ENCODE data around the gene PRKAG2. TPM values are rescaled to one million over a fixed set of nuclear protein-coding genes. Genes with fewer than 3 reads are reported as not detected.
"Not testable (repeated sequence)": the region's sequence is repeated elsewhere in the genome, so short reads cannot be mapped to it uniquely, and the experiment has no call there.

Gene PRKAG2
- total and polyA plus RNA-seq, 5 experiments from 2014 or later: 29.5 to 63.5 (median 34.1) TPM

GRCh38 chr7:151850491-151851124, 26.3 kb downstream of the PRKAG2 start:
- ATAC-seq (no peak), DNase-seq (peak in 1 of 10 donors; percentile 10)
- POLR2A ChIA-PET: interaction anchor here (0.6 to 2.3 kb wide), 2 partner anchors 16 to 26 kb away, joined by 7 to 16 read pairs; partner anchors contain the start of gene PRKAG2
- Mint-ChIP-seq H3K4me3 (peak overlapping the region in 9 of 10 donors; percentile 19 to 74 (median 60)), H3K9me3 (no peaks in the 10 kb centered on the region), H3K36me3 (peaks cover 0 to 7% (median 0%) of the 10 kb centered on the region in 3 donors), H3K4me1 (peaks cover 18 to 47% (median 38%) of the 10 kb centered on the region in 4 donors), H3K27ac (peak overlapping the region in 6 of 10 donors; percentile 48 to 79 (median 74)), H3K27me3 (no peaks in the 10 kb centered on the region)

GRCh38 chr7:151849879-151850260, 27.0 kb downstream of the PRKAG2 start:
- DNase-seq (no peak), ATAC-seq (no peak)
- Mint-ChIP-seq H3K4me3 (no peak overlapping the region), H3K27me3 (no peaks in the 10 kb centered on the region), H3K27ac (peak overlapping the region in 1 of 10 donors; percentile 28), H3K36me3 (peaks cover 0 to 7% (median 0%) of the 10 kb centered on the region in 3 donors), H3K4me1 (peaks cover 20 to 48% (median 37%) of the 10 kb centered on the region in 4 donors), H3K9me3 (no peaks in the 10 kb centered on the region)
- POLR2A ChIA-PET: no interaction called here

- Mint-ChIP-seq H3K4me1 (peaks cover 20 to 45% (median 37%) of the 10 kb centered on the region in 4 donors), H3K36me3 (peaks cover 0 to 8% (median 0%) of the 10 kb centered on the region in 3 donors), H3K9me3 (no peaks in the 10 kb centered on the region), H3K27me3 (no peaks in the 10 kb centered on the region), H3K4me3 (no peak overlapping the region), H3K27ac (peak overlapping the region in 2 of 10 donors; percentile 28 to 77)
- POLR2A ChIA-PET: no interaction called here
- DNase-seq: no peak
- ATAC-seq: no peak
These were observed 27.7 kb downstream of the PRKAG2 start for GRCh38 chr7:151849008-151849878.

- Mint-ChIP-seq H3K4me3 (no peak overlapping the region), H3K36me3 (peaks cover 0 to 12% (median 0%) of the 10 kb centered on the region in 3 donors), H3K9me3 (no peaks in the 10 kb centered on the region), H3K4me1 (peaks cover 15 to 31% (median 24%) of the 10 kb centered on the region in 4 donors), H3K27ac (no peak overlapping the region), H3K27me3 (no peaks in the 10 kb centered on the region)
- ATAC-seq: no peak
- POLR2A ChIA-PET: no interaction called here
- no peak for DNase-seq
These were observed 29.2 kb downstream of the PRKAG2 start for GRCh38 chr7:151847681-151848081.

- H3K27ac Mint-ChIP-seq: no peak overlapping the region
- no peak overlapping the region for H3K4me3 Mint-ChIP-seq
- H3K36me3 Mint-ChIP-seq: peaks cover 0 to 12% (median 0%) of the 10 kb centered on the region in 3 donors
- H3K27me3 Mint-ChIP-seq: no peaks in the 10 kb centered on the region
- no peaks in the 10 kb centered on the region for H3K9me3 Mint-ChIP-seq
- no peak for DNase-seq
- no peak for ATAC-seq
- peaks cover 14 to 25% (median 19%) of the 10 kb centered on the region in 4 donors for H3K4me1 Mint-ChIP-seq
- POLR2A ChIA-PET: no interaction called here
These were observed 29.8 kb downstream of the PRKAG2 start for GRCh38 chr7:151847136-151847535.

GRCh38 chr7:151845412-151846205, 31.3 kb downstream of the PRKAG2 start:
- H3K36me3 Mint-ChIP-seq: peaks cover 0 to 12% (median 0%) of the 10 kb centered on the region in 3 donors
- POLR2A ChIA-PET: interaction anchor here (0.6 kb wide), 1 partner anchor 332 kb away, joined by 6 read pairs; no protein-coding TSS in a partner anchor

GRCh38 chr7:151844825-151845200, 32.1 kb downstream of the PRKAG2 start:
- H3K27ac Mint-ChIP-seq: peak overlapping the region in 1 of 10 donors; percentile 75
- POLR2A ChIA-PET: no interaction called here

More at GRCh38 chr7:151845412-151846205, 31.3 kb downstream of the PRKAG2 start:
- ATAC-seq (no peak), DNase-seq (no peak)
- Mint-ChIP-seq H3K4me3 (no peak overlapping the region), H3K27ac (peak overlapping the region in 2 of 10 donors; percentile 18 to 40), H3K4me1 (peaks cover under 1 to 11% (median 8%) of the 10 kb centered on the region in 4 donors), H3K9me3 (no peaks in the 10 kb centered on the region), H3K27me3 (no peaks in the 10 kb centered on the region)

GRCh38 chr7:151844071-151844824, 32.7 kb downstream of the PRKAG2 start:
- ATAC-seq (no peak), DNase-seq (no peak)
- POLR2A ChIA-PET: no interaction called here
- no peaks in the 10 kb centered on the region for H3K27me3 Mint-ChIP-seq
- H3K36me3 Mint-ChIP-seq: peaks cover 0 to 9% (median 0%) of the 10 kb centered on the region in 3 donors
- no peak overlapping the region for H3K4me3 Mint-ChIP-seq
- H3K9me3 Mint-ChIP-seq: no peaks in the 10 kb centered on the region
- peak overlapping the region in 2 of 10 donors; percentile 18 to 73 for H3K27ac Mint-ChIP-seq
- H3K4me1 Mint-ChIP-seq: peaks cover 8 to 19% (median 14%) of the 10 kb centered on the region in 4 donors

More at GRCh38 chr7:151844825-151845200, 32.1 kb downstream of the PRKAG2 start:
- Mint-ChIP-seq H3K36me3 (peaks cover 0 to 12% (median 0%) of the 10 kb centered on the region in 3 donors), H3K4me3 (no peak overlapping the region), H3K4me1 (peaks cover 2 to 14% (median 9%) of the 10 kb centered on the region in 4 donors), H3K9me3 (no peaks in the 10 kb centered on the region), H3K27me3 (no peaks in the 10 kb centered on the region)
- DNase-seq (no peak), ATAC-seq (no peak)

GRCh38 chr7:151843181-151843580, 33.7 kb downstream of the PRKAG2 start:
- Mint-ChIP-seq H3K4me1 (peaks cover 10 to 26% (median 20%) of the 10 kb centered on the region in 4 donors), H3K27me3 (no peaks in the 10 kb centered on the region), H3K36me3 (peaks cover 0 to 8% (median 0%) of the 10 kb centered on the region in 3 donors), H3K27ac (peak overlapping the region in 2 of 10 donors; percentile 31 to 47), H3K9me3 (no peaks in the 10 kb centered on the region), H3K4me3 (no peak overlapping the region)
- POLR2A ChIA-PET: no interaction called here
- ATAC-seq (no peak), DNase-seq (no peak)

GRCh38 chr7:151841395-151842051, 35.4 kb downstream of the PRKAG2 start:
- H3K9me3 Mint-ChIP-seq, H3K27me3 Mint-ChIP-seq, H3K27ac Mint-ChIP-seq, ATAC-seq, POLR2A ChIA-PET, H3K4me3 Mint-ChIP-seq, H3K36me3 Mint-ChIP-seq, DNase-seq: not testable (repeated sequence)
- H3K4me1 Mint-ChIP-seq: peaks cover 10 to 35% (median 27%) of the 10 kb centered on the region in 4 donors
